ENCODE results near the gene HELT. TPM values are rescaled to one million over a fixed set of nuclear protein-coding genes. Genes with fewer than 3 reads are reported as not detected.
"Not testable (repeated sequence)": the region's sequence is repeated elsewhere in the genome, so short reads cannot be mapped to it uniquely, and the experiment has no call there.

HELT gene
- total RNA-seq, result not detected in 2 replicates

- TF ChIP-seq CTCF (IDR thresholded peaks at IDR 0.05; ENCODE audit: insufficient read depth, low read depth, low read length), result no peak
- no peak for DNase-seq (ENCODE audit: low read depth)
- no peak within 1 kb of the TSS for H3K4me3 ChIP-seq (ENCODE audit: low read depth, low read length)
Measured at GRCh38 chr4:185017964-185018772, at the start of gene HELT. TSS of gene HELT (plus strand) at chr4:185018490. CDS start at chr4:185018929, 439 bp downstream.

GRCh38 chr4:184968784-184969201, 49.5 kb upstream of the HELT start:
- TF ChIP-seq CTCF (IDR thresholded peaks at IDR 0.05; ENCODE audit: insufficient read depth, low read depth, low read length), result no peak
- H3K4me3 ChIP-seq (ENCODE audit: low read depth, low read length), result no peak overlapping the region
- no peak for DNase-seq (ENCODE audit: low read depth)

- TF ChIP-seq CTCF (IDR thresholded peaks at IDR 0.05; ENCODE audit: insufficient read depth, low read depth, low read length), result no peak
- no peak overlapping the region for H3K4me3 ChIP-seq (ENCODE audit: low read depth, low read length)
- no peak for DNase-seq (ENCODE audit: low read depth)
Measured at GRCh38 chr4:184969610-184970009, 48.7 kb upstream of the HELT start.

- TF ChIP-seq CTCF (IDR thresholded peaks at IDR 0.05; ENCODE audit: insufficient read depth, low read depth, low read length), result no peak
- H3K4me3 ChIP-seq (ENCODE audit: low read depth, low read length), result no peak overlapping the region
- no peak for DNase-seq (ENCODE audit: low read depth)
Measured at GRCh38 chr4:184972991-184973390, 45.3 kb upstream of the HELT start.

GRCh38 chr4:184976348-184976747, 41.9 kb upstream of the HELT start:
- H3K4me3 ChIP-seq (ENCODE audit: low read depth, low read length); DNase-seq (ENCODE audit: low read depth): not testable (repeated sequence)

GRCh38 chr4:184977747-184978146, 40.5 kb upstream of the HELT start:
- no peak for TF ChIP-seq CTCF (IDR thresholded peaks at IDR 0.05; ENCODE audit: insufficient read depth, low read depth, low read length)
- no peak for DNase-seq (ENCODE audit: low read depth)
- H3K4me3 ChIP-seq (ENCODE audit: low read depth, low read length), result no peak overlapping the region

GRCh38 chr4:184978211-184978610, 40.1 kb upstream of the HELT start:
- no peak overlapping the region for H3K4me3 ChIP-seq (ENCODE audit: low read depth, low read length)
- no peak for TF ChIP-seq CTCF (IDR thresholded peaks at IDR 0.05; ENCODE audit: insufficient read depth, low read depth, low read length)
- no peak for DNase-seq (ENCODE audit: low read depth)
